Measurements from ENCODE around the gene SAFB.

DNA sequence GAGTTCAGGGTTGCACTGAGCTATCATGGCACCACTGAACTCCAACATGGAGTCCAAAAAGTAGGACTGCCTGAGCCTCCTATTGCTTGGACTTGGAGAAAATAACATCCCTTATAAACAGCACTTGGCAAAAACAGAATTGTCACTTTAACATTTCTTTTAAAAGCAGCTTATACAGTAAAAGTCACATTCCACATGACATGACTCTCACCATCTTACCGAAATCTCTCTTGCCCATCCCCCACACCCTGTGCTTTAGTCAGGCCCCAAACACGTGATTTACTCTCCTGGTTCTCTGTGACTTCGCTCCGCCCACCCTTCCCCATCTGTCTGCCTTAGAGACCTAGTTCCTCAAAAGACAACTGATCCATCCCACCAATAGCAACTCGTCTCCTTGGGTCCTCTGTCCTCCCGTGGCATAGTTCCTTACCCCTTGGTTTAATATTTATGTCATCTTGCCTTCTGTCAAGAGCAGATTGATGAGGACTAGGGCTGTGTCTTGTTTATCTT is 4.6 kb downstream of the SAFB start:
- TF ChIP-seq, protein P1, sequence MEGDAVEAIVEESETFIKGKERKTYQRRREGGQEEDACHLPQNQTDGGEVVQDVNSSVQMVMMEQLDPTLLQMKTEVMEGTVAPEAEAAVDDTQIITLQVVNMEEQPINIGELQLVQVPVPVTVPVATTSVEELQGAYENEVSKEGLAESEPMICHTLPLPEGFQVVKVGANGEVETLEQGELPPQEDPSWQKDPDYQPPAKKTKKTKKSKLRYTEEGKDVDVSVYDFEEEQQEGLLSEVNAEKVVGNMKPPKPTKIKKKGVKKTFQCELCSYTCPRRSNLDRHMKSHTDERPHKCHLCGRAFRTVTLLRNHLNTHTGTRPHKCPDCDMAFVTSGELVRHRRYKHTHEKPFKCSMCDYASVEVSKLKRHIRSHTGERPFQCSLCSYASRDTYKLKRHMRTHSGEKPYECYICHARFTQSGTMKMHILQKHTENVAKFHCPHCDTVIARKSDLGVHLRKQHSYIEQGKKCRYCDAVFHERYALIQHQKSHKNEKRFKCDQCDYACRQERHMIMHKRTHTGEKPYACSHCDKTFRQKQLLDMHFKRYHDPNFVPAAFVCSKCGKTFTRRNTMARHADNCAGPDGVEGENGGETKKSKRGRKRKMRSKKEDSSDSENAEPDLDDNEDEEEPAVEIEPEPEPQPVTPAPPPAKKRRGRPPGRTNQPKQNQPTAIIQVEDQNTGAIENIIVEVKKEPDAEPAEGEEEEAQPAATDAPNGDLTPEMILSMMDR (IDR thresholded peaks at IDR 0.05) = no peak
- no peak for TF ChIP-seq POLR2AphosphoS5 (IDR thresholded peaks at IDR 0.05)

All from gastroesophageal sphincter (tissue), 3 donors.